K562 (cell line): ENCODE data around the gene DCUN1D1. TPM values are rescaled to one million over a fixed set of nuclear protein-coding genes. Genes with fewer than 3 reads are reported as not detected.

Experiments used
- ATAC-seq: fragments of 200-7000 bp; cut with Tn5 transposase; 3 replicates; pipeline ENCODE4 v1.9.1; 2020; ENCODE audit warnings: moderate library complexity
- BruUV-seq: library from RNA; stranded (reverse); fragments of 400-500 nt; replicated peaks from 2 replicates; lab custom pipeline; 2021; lab: Mats Ljungman, UMichigan
- CTCF ChIA-PET: fragments of 300-600 bp; formaldehyde crosslinking; extraction: SDS; loops from one replicate; lab custom pipeline; 2021; ENCODE audit warnings: low intra/inter-chr PET ratio; lab: Yijun Ruan, JAX
- POLR2A ChIA-PET: fragments of 300-600, 350-650 bp; sonication (Branson Sonifier 250); formaldehyde crosslinking; extraction: SDS; loops from one replicate; lab custom pipeline; 2021; ENCODE audit warnings: antibody characterized with exemption, inconsistent platforms; lab: Yijun Ruan, JAX
- DNase-seq, 4 experiments: peaks; one replicate each; pipeline versions ENCODE4 v3.0.0 to v3.0.0-alpha.2; 2011 to 2018; ENCODE audit warnings: low spot score in 3 of 4, mixed read lengths in 3 of 4; ENCODE audit errors: extremely low read depth in 1 of 4
- FAIRE-seq: peaks from 2 replicates; lab custom pipeline; 2011; peaks lifted over from hg19 to GRCh38; lab: Jason Lieb, UNC
- H2AFZ ChIP-seq: 2 replicates; pipeline ENCODE4 v1.6.0; 2011; ENCODE audit warnings: low read depth, low read length, control low read depth, inconsistent platforms
- H3K27ac ChIP-seq: fragments of 200-600 bp; 3 replicates; pipeline ENCODE4 v1.8.0; 2011; ENCODE audit warnings: low read depth, mild to moderate bottlenecking, control low read depth, inconsistent platforms, low read length, moderate library complexity, mixed read lengths; ENCODE audit errors: extremely low read depth
- H3K27me3 ChIP-seq, 2 experiments: fragments of 300-600 bp in 1 of 2; 2 replicates in 1 of 2; 3 replicates in 1 of 2; pipeline versions ENCODE4 v1.6.0 to v1.8.0; 2011; ENCODE audit warnings: inconsistent platforms in 2 of 2, low read length in 2 of 2, mild to moderate bottlenecking in 1 of 2, mixed read lengths in 1 of 2, moderate library complexity in 1 of 2; ENCODE audit not compliant: control insufficient read depth in 2 of 2, insufficient read depth in 2 of 2
- H3K36me3 ChIP-seq: fragments of 300-600 bp; 3 replicates; pipeline ENCODE4 v1.8.0; 2011; ENCODE audit warnings: mild to moderate bottlenecking, low read length, inconsistent platforms; ENCODE audit not compliant: control insufficient read depth, insufficient read depth
- H3K4me1 ChIP-seq, 2 experiments: fragments of 200-600 bp in 1 of 2; replicated peaks in 1 of 2; 2 replicates in 1 of 2; 3 replicates in 1 of 2; pipeline versions ENCODE4 v1.5.1 to v1.8.0; 2011; ENCODE audit warnings: inconsistent platforms in 2 of 2, low read length in 2 of 2, mild to moderate bottlenecking in 1 of 2, mixed read lengths in 1 of 2, moderate library complexity in 1 of 2; ENCODE audit not compliant: control insufficient read depth in 2 of 2, insufficient read depth in 2 of 2
- H3K4me2 ChIP-seq: 2 replicates; pipeline ENCODE4 v1.6.1; 2011; ENCODE audit warnings: low read length, control low read depth, inconsistent platforms, mixed read lengths; ENCODE audit not compliant: insufficient read depth
- H3K4me3 ChIP-seq: fragments of 200-600 bp; sonication (generic), shearing (Covaris generic); 2 replicates; pipeline ENCODE4 v1.5.1; 2016; ENCODE audit warnings: control low read depth, inconsistent platforms
- H3K79me2 ChIP-seq: fragments of 200-600 bp; 3 replicates; pipeline ENCODE4 v1.8.0; 2011; ENCODE audit warnings: low read length, inconsistent platforms; ENCODE audit not compliant: control insufficient read depth, insufficient read depth
- H3K9ac ChIP-seq, 2 experiments: 2 replicates each; pipeline versions ENCODE4 v1.6.0 to v1.6.1; 2011; ENCODE audit warnings: low read depth in 2 of 2, low read length in 2 of 2, control low read depth in 1 of 2, inconsistent platforms in 1 of 2, mild to moderate bottlenecking in 1 of 2, mixed read lengths in 1 of 2; ENCODE audit not compliant: insufficient read depth in 1 of 2
- H3K9me1 ChIP-seq: one replicate; pipeline ENCODE4 v1.6.0; 2011; ENCODE audit warnings: inconsistent platforms, mild to moderate bottlenecking, low read length, moderate library complexity; ENCODE audit not compliant: control insufficient read depth, insufficient read depth
- H3K9me3 ChIP-seq: replicated peaks from 2 replicates; pipeline ENCODE4 v1.5.1; 2011; ENCODE audit warnings: low read depth, low read length, inconsistent platforms; ENCODE audit not compliant: control insufficient read depth, insufficient read depth
- H4K20me1 ChIP-seq: replicated peaks from 2 replicates; pipeline ENCODE4 v1.6.1; 2011; ENCODE audit warnings: low read length, inconsistent platforms, mixed read lengths; ENCODE audit not compliant: control insufficient read depth, insufficient read depth
- CBX8 ChIP-seq: fragments of 200-600 bp; sonication (generic); IDR thresholded peaks from 2 replicates; pipeline ENCODE4 v1.6.1; 2012; ENCODE audit warnings: borderline replicate concordance, mixed run types, low read depth, mild to moderate bottlenecking, moderate library complexity, mixed read lengths, low read length, control low read depth, inconsistent platforms; ENCODE audit not compliant: poor library complexity, severe bottlenecking; ENCODE audit errors: extremely low read depth
- CXXC5 ChIP-seq: fragments of 250-450 bp; sonication (Bioruptor Pico); IDR thresholded peaks from 2 replicates; pipeline ENCODE4 v1.8.0; 2022; ENCODE audit warnings: inconsistent platforms, mild to moderate bottlenecking, moderate library complexity
- GTF2B ChIP-seq: IDR thresholded peaks from 2 replicates; pipeline ENCODE4 v1.6.1; 2011; ENCODE audit not compliant: insufficient read length; ENCODE audit errors: extremely low read depth
- HNRNPH1 ChIP-seq: fragments of 200-400 bp; formaldehyde crosslinking; optimal IDR thresholded peaks from 2 replicates; pipeline ENCODE3; 2017; ENCODE audit warnings: low read depth, mild to moderate bottlenecking, low read length, moderate library complexity
- LARP7 ChIP-seq: fragments of 450-650 bp; IDR thresholded peaks from 2 replicates; pipeline ENCODE4 v1.6.1; 2016
- MAFG ChIP-seq: fragments of 450-650 bp; conservative IDR thresholded peaks from 2 replicates; pipeline ENCODE4 v1.6.1; 2016; ENCODE audit warnings: missing genetic modification characterization, missing compliant biosample characterization
- MEIS2 ChIP-seq: fragments of 450-650 bp; IDR thresholded peaks from 2 replicates; pipeline ENCODE4 v1.6.1; 2014; ENCODE audit warnings: mild to moderate bottlenecking; ENCODE audit not compliant: partially characterized antibody
- NR1H2 ChIP-seq: sonication (generic); formaldehyde crosslinking; IDR thresholded peaks from 2 replicates; pipeline ENCODE4 v1.4.0; 2020; ENCODE audit warnings: mild to moderate bottlenecking, missing genetic modification reagents
- PKNOX1 ChIP-seq: fragments of 450-650 bp; IDR thresholded peaks from 2 replicates; pipeline ENCODE4 v1.6.1; 2016
- PURB ChIP-seq: sonication (generic); formaldehyde crosslinking; IDR thresholded peaks from 2 replicates; pipeline ENCODE4 v1.9.0; 2021; ENCODE audit warnings: low read depth, mild to moderate bottlenecking, missing genetic modification reagents
- SAFB2 ChIP-seq: fragments of 200-400 bp; formaldehyde crosslinking; IDR thresholded peaks from 2 replicates; pipeline ENCODE4 v1.6.1; 2018; ENCODE audit warnings: borderline replicate concordance, low read length, low read depth, moderate library complexity; ENCODE audit not compliant: severe bottlenecking
- SMARCA5 ChIP-seq: fragments of 450-650 bp; IDR thresholded peaks from 2 replicates; pipeline ENCODE4 v1.6.1; 2016
- STAT5A ChIP-seq: IDR thresholded peaks from 2 replicates; pipeline ENCODE4 v1.6.1; 2012; ENCODE audit warnings: low read length, inconsistent platforms, borderline replicate concordance
- STAT6 ChIP-seq: sonication (generic); formaldehyde crosslinking; IDR thresholded peaks from 2 replicates; pipeline ENCODE4 v1.8.1; 2023; ENCODE audit warnings: mild to moderate bottlenecking, missing genetic modification reagents
- TAF15 ChIP-seq: fragments of 200-400 bp; formaldehyde crosslinking; IDR thresholded peaks from 2 replicates; pipeline ENCODE4 v1.6.1; 2017; ENCODE audit warnings: mild to moderate bottlenecking, low read depth, low read length, moderate library complexity
- ZNF174 ChIP-seq: fragments of 250-450 bp; sonication (Bioruptor Pico); IDR thresholded peaks from 2 replicates; pipeline ENCODE4 v1.4.0; 2020; ENCODE audit warnings: mild to moderate bottlenecking
- ZNF212 ChIP-seq: fragments of 450-650 bp; formaldehyde crosslinking; IDR thresholded peaks from 2 replicates; pipeline ENCODE4 v1.4.0; 2020; ENCODE audit warnings: mild to moderate bottlenecking
- ZNF695 ChIP-seq: fragments of 450-650 bp; formaldehyde crosslinking; IDR thresholded peaks from 2 replicates; pipeline ENCODE4 v1.4.0; 2020; ENCODE audit warnings: mild to moderate bottlenecking, moderate library complexity
- ZNF75A ChIP-seq: fragments of 450-650 bp; formaldehyde crosslinking; IDR thresholded peaks from 2 replicates; pipeline ENCODE4 v1.4.0; 2020; ENCODE audit warnings: mild to moderate bottlenecking
- WGBS: fragments of 100-300 bp; shearing (Covaris generic); methylation state at CpG from one replicate; pipeline ENCODE4 v1.1.6; 2016; ENCODE audit warnings: low coverage, mixed read lengths; ENCODE audit not compliant: insufficient coverage; ENCODE audit errors: missing lambda C conversion rate; 5-methylcytosine and 5-hydroxymethylcytosine counted together
- in situ Hi-C: fragments of 300-500 bp; cut with MboI; formaldehyde crosslinking; loops from 4 replicates; pipeline ENCODE4 v1.15.0; 2018; ENCODE audit warnings: inconsistent platforms, mixed read lengths
- intact Hi-C: fragments of 100-400 bp; cut with micrococcal nuclease; formaldehyde crosslinking; loops from 2 replicates; pipeline ENCODE4 v1.14.2; 2022
- polyA plus RNA-seq, 8 experiments: library from polyadenylated mRNA; depleted of rRNA in 4 of 8; stranded (reverse) in 5 of 8; unstranded in 3 of 8; fragments of >200 nt; fragmentation: Nextera tagmentation in 2 of 8; fragmentation: Illumina TruSeq in 1 of 8; extraction: Ambion mirVana in 2 of 8; extraction: Trizol in 1 of 8; gene quantifications; 2 replicates each; pipeline versions ENCODE4 v1.2.1 to v1.2.3, GENCODE V29; 2011 to 2014; ENCODE audit warnings: inconsistent platforms in 1 of 8, missing spikeins in 1 of 8
- total RNA-seq, 7 experiments: library from RNA; depleted of rRNA in 6 of 7; stranded (reverse); fragments of >200 nt in 6 of 7; fragmentation: Illumina TruSeq in 2 of 7; extraction: Trizol in 2 of 7; gene quantifications; 2 replicates each; pipeline versions ENCODE4 v1.2.1 to v1.2.3, GENCODE V29; 2011 to 2021; ENCODE audit warnings: low replicate concordance in 1 of 7

The DCUN1D1 gene
- total and polyA plus RNA-seq, 9 of the 15 experiments (the other 6 are each of a cell fraction or from before 2014, with no cell fraction given), result 11.4 to 46.8 (median 28.2) TPM

GRCh38 chr3:182919866-182920357, 60.4 kb downstream of the DCUN1D1 start (continued):
- TF ChIP-seq CXXC5 (CRISPR knock-in tag) (no peak), ZNF695 (CRISPR knock-in tag) (no peak), MEIS2 (peak; percentile 40), ZNF212 (CRISPR knock-in tag) (no peak)

GRCh38 chr3:182917134-182917533, 63.2 kb downstream of the DCUN1D1 start:
- ChIA-PET CTCF (no interaction called here), POLR2A (interaction anchor here (0.6 to 3.0 kb wide), 2 partner anchors 12 to 1045 kb away, joined by 4 to 9 read pairs; no protein-coding TSS in a partner anchor)
- DNase-seq, result peak in 2 of 4 experiments; percentile 20 to 23
- no peaks in the 10 kb centered on the region for H4K20me1 ChIP-seq
- H3K27me3 ChIP-seq, result no peaks in the 10 kb centered on the region
- H3K4me3 ChIP-seq, result no peak overlapping the region
- H3K9me1 ChIP-seq, result no peaks in the 10 kb centered on the region
- no peak for ATAC-seq
- peaks cover 31% of the 10 kb centered on the region; the same call in 2 of the 3 replicates for H3K36me3 ChIP-seq
- no peak overlapping the region for H3K27ac ChIP-seq
- no peak for FAIRE-seq
- in situ Hi-C loops, result no loop called here
- no peak overlapping the region for H2AFZ ChIP-seq
- H3K79me2 ChIP-seq, result no peaks in the 10 kb centered on the region; the same call in 2 of the 3 replicates
- no peaks in the 10 kb centered on the region for H3K9me3 ChIP-seq
- WGBS, result 35% methylated on average over 3 of the region's 3 CpGs
- intact Hi-C loops, result loop anchor here (10.0 kb wide), 1 partner anchor 468 kb away; no protein-coding TSS in a partner anchor
- no TSS peak for BruUV-seq
- no peak overlapping the region for H3K4me2 ChIP-seq
- H3K4me1 ChIP-seq, result peaks cover 0 to 37% of the 10 kb centered on the region in 2 experiments; a peak in 4 of 5 replicates
- no peak overlapping the region for H3K9ac ChIP-seq
- no peak for TF ChIP-seq MAFG
- no peak for TF ChIP-seq CBX8
- no peak for TF ChIP-seq SMARCA5
- no peak for TF ChIP-seq PURB (CRISPR knock-in tag)
- TF ChIP-seq GTF2B, result no peak
- TF ChIP-seq NR1H2 (CRISPR knock-in tag), result no peak
- no peak for TF ChIP-seq TAF15
- TF ChIP-seq ZNF75A (CRISPR knock-in tag), result no peak
- TF ChIP-seq STAT5A, result no peak
- TF ChIP-seq ZNF174, result no peak
- TF ChIP-seq LARP7, result no peak
- TF ChIP-seq STAT6, result no peak
- no peak for TF ChIP-seq SAFB2
- no peak for TF ChIP-seq PKNOX1
- TF ChIP-seq HNRNPH1, result no peak
